HK-2 (cell line): ENCODE measurements around the gene SNORC.
A peak's percentile ranks its signal among the peaks of the same experiment; 100 is the strongest.
"Not testable (repeated sequence)": the region's sequence is repeated elsewhere in the genome, so short reads cannot be mapped to it uniquely, and the experiment has no call there.

Source experiments
- DNase-seq: peaks from one replicate; pipeline ENCODE4 v3.0.0-alpha.2; 2018; ENCODE audit not compliant: unreplicated experiment

Gene SNORC

GRCh38 chr2:232896720-232897597 lies 26.9 kb downstream of the SNORC start:
- no peak for DNase-seq

DNA sequence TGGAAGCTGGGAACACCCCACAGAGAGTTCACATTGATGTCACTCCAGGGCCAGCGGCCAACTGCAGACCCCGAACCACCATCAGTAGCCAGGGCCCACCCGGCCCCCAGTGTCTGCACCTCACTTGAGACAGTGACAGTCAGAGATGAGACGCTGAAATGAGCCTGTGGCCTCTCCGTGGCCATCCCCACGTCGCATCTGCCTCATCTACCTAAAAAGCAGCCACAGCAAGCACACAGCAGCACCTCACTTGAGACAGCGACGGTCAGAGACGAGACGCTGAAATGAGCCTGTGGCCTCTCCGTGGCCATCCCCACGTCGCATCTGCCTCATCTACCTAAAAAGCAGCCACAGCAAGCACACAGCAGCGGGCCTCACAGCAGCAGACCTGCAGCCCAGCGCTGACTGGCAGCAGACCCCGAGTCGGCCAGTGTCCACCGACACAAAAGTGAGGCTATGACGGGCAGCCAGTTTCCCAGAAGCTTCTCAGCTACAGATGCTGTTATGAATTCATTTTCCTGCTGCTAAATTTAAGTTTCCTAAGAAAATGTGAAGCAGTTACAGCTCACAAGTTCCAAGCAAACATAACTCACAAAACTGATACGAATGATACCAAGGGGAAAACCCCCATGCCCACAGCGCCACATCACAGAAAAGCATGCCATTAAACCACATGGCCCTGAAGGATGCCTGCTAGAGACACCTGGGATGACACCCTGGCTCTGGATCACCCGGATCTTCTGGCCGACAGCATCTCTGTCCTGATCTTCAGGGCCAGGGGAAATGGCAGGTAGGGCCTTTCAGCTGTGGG lies 27.7 kb downstream of the SNORC start:
- no peak for DNase-seq

DNA sequence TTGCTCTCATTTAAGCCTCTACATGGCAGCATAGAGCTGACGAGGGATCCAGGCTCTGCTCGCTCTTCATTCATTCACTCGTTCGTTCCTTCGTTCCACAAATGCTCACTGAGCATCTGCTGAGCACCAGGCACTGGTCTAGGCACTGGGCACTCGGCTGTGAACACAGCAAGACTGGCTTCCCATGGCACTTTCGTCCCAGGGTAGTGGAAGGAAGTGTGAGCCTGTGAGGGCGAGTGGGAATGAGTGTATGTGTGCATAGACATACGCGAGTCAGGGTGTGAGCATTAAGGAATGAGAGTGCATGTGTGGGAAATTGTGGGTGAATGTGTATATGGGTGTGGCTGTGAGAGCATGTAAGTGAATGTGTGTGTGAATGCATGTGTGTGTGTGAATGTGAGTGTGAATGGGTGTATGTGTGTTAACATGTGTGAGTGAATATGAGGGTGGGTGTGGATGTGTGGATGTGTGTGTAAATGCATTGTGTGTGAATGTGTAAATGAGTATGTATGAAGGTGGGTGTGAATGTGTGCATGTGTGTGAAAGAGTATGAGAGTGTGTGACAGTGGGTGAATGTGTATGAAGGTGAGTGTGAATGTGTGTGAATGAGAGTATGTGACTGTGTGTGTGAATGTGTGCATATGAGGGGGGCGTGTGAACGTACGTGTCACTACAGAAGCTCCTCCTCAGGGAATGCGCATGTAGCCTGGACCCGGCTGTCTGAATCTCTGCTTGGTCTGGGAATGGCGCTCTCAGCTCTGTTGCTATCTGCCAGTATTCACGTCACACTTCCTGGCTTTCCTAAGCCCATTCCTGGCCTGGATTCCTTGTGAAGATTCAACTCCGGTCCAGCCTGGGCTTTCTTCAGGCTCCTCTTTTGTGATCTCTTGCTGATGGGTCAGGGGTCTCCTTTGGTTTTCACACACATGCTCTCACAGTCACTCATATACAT lies 28.8 kb downstream of the SNORC start:
- DNase-seq, result no peak

DNA sequence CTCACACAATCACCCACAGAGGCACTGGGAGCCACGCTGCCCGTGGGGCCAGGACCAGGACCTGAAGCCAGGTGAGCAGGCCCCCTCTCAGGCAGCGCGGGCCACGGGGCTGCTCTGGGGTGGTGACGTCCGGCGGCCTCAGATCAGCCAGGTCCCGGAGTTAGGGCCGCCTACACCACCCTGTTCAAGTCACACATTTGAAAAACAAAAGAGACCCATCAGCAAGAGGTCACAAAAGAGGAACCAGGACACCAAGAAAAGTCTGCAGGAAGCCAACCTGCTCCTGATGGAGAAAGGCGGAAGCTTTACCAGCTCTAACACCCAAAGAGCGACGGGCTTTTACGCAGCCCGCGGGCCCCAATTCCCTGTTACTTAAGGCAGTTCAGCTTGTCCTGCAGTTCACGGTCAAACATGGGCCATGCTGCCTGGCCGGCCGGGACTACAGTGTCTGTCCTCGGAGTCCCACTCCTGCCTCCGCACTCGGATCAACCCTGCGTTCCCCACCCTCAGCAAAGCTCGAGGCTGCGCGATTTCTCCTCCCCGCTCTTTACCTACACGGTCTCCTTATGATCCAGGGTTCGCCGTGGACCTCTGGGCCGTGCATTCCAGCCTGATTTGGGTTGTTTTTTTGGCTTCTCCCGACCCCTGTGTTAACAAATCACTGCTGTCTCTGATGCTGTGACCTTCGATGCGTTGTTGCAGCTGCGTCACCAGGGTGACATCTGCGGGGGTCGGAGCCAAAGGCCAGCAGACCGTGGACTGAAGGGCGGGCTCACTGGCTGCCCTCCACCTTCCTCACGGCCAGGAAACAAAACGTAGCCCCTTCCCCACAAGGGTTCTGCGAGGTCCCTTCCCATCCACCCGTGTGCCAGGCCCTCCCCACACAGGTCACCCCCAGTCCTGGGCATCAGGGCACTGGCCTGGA lies 31.0 kb downstream of the SNORC start:
- DNase-seq, result no peak

DNA sequence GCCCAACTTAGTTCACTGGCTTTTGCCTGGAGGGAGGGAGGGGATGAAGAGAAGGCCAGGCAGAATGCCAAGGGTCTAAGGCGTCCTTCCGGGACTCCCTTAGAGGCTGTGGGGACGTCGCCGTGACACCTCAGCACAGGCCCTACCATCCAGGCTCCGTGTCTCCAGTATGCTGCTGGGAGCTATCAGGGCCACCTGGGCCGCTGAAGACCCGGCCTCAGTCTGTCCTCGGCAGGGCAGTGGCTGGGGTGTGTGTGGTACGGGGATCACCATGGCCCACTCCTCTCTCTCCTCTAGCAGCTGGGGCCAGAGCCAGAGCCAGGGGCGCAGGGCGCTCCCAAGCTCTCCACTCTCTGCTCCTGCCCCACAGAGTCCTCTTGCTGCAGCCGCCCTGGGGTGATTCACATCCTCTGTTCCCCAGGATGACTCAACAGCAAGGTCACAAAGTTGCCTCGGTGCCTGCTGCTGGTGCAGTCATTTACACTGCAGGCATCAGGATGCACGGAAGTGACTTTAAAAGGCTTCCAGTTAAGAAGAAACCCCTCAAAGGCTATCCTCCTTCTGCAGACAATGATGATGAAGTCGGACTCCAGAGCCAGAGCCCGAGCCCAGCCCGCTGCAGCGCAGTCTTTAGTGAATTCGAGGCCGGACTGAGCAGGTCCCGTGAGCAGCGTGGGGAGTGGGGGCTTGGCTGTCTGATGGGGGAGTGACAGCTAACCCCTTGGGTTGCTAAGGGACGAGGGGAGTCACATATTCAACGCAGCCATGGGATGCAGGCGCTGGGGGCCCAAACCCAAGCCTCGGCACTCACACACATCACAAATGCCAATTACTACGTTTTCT lies 31.9 kb downstream of the SNORC start:
- peak; percentile 81 for DNase-seq

GRCh38 chr2:232903989-232904388 lies 33.9 kb downstream of the SNORC start:
- no peak for DNase-seq

- not testable (repeated sequence) for DNase-seq
These were observed 37.0 kb downstream of the SNORC start for GRCh38 chr2:232906867-232907717.

- DNase-seq, result not testable (repeated sequence)
These were observed 37.6 kb downstream of the SNORC start for GRCh38 chr2:232907718-232908085.

GRCh38 chr2:232908695-232909094 lies 38.6 kb downstream of the SNORC start:
- no peak for DNase-seq

DNA sequence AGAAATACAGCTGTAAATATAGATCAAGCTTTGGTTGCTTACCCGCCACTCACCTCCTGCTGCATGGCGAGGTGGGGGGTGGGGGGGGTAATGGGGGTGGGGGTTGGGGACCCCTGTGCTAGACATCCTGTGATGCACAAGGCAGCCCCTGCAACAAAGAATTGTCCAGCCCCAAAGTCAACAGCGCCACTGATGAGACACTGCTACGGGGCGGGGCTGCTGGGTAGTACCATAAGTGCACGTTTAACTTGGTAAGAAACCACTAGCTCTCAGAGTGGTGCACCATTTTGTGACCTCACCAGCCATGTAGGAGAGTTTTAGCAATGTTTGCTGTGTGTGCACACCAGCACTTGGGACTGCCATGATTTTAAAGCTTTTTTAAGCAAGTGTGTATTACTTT lies 40.3 kb downstream of the SNORC start:
- no peak for DNase-seq

DNA sequence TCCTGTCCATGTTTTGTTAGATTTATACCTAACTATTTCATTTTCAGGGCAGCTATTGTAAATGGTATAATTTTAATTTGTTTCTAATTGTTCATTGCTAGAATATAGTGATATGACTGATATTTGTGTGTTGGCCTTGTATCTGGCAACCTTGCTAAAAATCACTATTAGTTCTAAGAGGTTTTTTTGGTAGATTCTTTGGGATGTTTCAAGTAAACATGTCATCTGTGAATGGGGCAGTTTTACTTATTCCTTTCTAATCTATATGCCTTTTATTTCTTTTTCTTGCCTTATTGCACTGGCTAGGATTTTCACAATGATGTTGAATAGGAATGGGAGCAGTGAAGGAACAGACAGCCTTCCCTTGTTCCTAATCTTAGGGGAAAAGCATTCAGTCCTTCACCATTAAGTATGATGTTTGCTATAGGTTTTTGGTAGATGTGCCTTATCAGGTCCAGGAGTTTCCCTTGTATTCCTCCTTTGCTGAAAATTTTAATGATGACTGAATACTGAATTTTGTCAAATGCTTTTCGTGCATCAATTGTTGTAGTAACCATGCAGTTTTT lies 41.7 kb downstream of the SNORC start:
- no peak for DNase-seq

GRCh38 chr2:232913903-232914302 lies 43.8 kb downstream of the SNORC start:
- DNase-seq, result no peak

- DNase-seq, result no peak
These were observed 49.1 kb downstream of the SNORC start for GRCh38 chr2:232919141-232919540.

- no peak for DNase-seq
These were observed 50.0 kb downstream of the SNORC start for GRCh38 chr2:232920055-232920454.

- DNase-seq, result no peak
These were observed 50.7 kb downstream of the SNORC start for GRCh38 chr2:232920760-232921159.

DNA sequence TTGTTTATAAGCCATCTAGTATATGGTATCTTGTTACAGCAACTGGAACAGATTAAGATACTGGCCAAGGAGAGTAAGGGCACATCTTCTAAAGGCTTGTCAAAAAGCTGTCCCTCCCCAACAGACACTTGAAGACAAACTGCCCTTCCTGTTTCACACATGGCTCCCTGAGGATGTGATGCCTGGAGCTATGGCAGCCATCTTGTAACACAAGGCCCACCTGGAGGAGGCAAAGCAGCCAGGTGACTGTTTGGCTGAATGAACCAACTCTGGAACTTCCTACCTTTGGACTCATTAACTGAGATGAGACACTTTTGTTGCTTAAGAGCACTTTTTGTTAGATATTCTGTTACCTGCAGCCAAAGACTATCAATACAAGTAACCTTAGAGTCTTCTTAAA lies 54.4 kb downstream of the SNORC start:
- DNase-seq, result no peak

GRCh38 chr2:232925153-232925820 lies 55.2 kb downstream of the SNORC start:
- no peak for DNase-seq

- DNase-seq, result no peak
These were observed 55.7 kb downstream of the SNORC start for GRCh38 chr2:232925821-232926156.
